Mesenteric fat pad (tissue), 1 donor: ENCODE measurements around the gene DCAF7. TPM values are rescaled to one million over a fixed set of nuclear protein-coding genes. Genes with fewer than 3 reads are reported as not detected.

Source experiments
- DNase-seq: peaks from one replicate; pipeline ENCODE4 v3.0.0-alpha.2; 2020; ENCODE audit warnings: low spot score
- total RNA-seq: library from RNA; stranded (reverse); fragmentation: NEBNext Ultra II Directional; extraction: Animal tissue kit (Norgen Biotek cat#: 25700); gene quantifications from one replicate; pipeline ENCODE4 v1.2.1, GENCODE V29; 2021
- donor health status: DM: yes; HTN: yes; CAD: no.

Gene DCAF7
- total RNA-seq, 1 donor from 2014 or later: 49.6 TPM

DNA sequence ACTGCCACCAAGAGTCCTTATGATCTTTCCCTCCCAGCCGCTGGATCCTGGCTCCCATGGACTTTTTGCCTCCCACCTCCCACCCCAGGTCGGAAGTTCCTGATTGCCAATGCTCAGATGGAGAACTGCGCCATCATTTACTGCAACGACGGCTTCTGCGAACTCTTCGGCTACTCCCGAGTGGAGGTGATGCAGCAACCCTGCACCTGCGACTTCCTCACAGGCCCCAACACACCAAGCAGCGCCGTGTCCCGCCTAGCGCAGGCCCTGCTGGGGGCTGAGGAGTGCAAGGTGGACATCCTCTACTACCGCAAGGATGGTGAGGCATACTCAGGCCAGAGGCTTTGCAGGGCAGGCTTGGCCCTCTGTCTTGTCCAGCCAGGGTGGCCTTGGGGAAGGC lies 26.2 kb upstream of the DCAF7 start:
- no peak for DNase-seq

DNA sequence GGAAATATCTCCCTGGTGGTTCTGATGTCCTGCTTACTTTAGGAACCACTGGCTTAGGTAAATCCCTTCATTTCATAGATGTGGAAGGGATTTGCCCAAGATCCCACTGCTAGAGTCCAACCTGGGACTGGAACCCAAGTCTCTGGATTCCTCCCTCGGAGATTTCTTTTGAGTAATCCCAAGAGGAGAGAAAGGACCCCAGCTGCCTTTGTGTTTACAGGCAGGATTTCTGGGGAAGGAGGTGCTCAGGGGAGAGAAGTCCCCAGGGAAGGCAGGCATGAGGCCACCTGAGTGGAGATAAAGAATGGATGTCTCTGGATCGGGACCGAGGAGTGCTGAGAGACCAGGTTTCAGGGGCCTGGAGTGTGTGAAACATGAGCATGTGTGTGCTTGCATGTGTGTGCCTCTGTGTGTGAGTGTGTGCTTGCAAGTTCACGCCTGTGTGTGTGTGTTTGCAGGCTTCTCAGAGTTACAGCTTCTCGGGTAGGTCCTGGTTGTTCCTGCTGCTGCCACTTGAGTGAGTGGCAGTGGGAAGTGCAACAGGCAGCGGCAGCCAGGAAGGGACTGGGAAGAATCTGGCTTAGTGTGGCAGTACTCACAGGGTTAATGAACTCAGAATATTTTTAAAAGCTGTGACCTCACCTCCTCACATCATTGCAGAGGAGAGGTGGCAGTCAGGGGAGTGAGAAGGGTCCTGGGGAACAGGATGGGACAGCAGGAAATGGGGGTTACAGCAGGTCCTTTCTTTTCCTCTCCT lies 24.9 kb upstream of the DCAF7 start:
- no peak for DNase-seq

DNA sequence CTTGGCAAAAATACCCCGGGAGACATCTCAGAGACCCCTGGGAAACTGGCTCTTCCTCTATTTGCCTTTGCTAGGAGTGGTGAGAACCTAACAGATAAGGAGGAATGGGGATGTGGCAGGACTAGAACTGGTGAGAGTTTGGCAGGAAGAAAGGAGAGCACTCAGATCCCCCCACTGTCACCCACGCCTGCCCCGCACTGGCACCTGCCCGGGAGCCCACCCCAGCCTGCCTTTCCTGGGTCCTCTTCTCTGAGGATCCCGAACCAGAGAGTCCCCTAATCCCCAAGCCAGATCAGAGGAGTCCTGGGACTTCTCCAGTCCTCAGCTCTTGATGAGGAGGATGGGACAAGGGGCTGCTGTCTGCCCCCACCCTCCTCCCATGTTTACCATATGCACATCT lies 23.4 kb upstream of the DCAF7 start:
- DNase-seq: no peak

DNA sequence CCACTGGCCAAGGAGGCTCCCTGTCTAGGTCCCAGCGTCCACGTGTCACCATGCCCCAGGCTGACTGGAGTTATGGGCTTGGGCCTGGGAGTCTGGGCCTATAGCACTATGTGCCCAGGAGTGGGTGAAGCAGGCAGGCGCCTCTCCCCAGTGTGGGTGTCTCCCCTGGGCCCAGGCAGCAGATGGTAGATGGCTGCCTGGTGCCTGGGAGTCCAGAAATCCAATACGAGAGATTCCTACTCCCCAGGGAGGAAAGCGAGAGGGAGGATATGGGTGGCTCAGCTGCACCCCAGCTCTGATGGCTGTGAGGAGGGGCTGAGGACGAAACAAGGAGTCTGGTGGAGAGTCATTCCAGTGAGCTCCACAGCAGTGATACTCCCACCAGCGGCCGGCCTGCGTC lies 22.1 kb upstream of the DCAF7 start:
- no peak for DNase-seq

DNA sequence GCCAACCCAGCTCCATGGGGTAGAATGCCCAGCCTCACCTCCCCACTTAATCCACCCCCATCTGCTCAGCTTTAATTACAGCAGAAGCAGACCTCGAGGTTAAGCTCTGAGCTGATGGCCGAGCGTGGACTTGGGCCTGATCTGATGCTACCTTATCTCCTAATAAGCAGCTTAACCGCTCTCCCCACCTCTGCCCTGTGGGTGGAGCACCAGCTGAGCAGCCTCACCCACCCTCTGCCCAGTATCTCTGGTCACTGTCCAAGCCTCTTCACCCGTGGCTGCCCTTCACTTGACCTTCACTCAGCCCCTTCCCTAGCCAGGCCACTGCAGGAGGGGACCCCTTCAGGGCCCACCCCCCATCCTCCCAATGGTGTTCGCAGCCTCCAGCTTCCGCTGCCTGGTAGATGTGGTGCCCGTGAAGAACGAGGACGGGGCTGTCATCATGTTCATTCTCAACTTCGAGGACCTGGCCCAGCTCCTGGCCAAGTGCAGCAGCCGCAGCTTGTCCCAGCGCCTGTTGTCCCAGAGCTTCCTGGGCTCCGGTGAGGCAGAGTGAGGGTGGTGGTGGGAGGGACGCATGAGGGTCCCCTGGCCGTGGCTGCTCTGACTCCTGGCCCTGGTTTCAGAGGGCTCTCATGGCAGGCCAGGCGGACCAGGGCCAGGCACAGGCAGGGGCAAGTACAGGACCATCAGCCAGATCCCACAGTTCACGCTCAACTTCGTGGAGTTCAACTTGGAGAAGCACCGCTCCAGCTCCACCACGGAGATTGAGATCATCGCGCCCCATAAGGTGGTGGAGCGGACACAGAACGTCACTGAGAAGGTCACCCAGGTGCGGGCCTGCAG lies 20.3 kb upstream of the DCAF7 start:
- no peak for DNase-seq

DNA sequence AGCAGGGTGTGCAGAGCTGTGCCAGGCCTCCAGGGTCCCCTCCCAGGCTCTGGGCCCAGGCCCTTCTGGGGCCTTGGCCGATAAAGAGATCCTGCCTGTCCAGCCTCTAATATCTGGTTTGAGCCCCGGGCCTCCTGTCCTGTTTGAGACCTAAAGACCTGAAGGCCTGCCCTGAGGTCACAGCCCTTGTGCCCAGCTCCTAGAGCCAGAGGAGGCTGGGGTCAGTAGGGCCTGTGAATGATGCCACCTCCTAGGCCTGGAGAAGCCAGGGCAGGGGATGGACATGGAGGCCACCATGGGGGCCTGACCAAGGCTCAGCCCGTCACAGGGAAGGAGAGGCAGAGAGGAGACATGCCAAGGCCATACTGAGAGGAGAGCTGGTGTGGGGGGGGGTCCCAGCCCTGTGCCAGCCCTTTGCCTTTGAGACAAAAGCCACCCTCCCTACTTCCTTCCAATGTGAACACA lies 19.7 kb upstream of the DCAF7 start:
- no peak for DNase-seq

DNA sequence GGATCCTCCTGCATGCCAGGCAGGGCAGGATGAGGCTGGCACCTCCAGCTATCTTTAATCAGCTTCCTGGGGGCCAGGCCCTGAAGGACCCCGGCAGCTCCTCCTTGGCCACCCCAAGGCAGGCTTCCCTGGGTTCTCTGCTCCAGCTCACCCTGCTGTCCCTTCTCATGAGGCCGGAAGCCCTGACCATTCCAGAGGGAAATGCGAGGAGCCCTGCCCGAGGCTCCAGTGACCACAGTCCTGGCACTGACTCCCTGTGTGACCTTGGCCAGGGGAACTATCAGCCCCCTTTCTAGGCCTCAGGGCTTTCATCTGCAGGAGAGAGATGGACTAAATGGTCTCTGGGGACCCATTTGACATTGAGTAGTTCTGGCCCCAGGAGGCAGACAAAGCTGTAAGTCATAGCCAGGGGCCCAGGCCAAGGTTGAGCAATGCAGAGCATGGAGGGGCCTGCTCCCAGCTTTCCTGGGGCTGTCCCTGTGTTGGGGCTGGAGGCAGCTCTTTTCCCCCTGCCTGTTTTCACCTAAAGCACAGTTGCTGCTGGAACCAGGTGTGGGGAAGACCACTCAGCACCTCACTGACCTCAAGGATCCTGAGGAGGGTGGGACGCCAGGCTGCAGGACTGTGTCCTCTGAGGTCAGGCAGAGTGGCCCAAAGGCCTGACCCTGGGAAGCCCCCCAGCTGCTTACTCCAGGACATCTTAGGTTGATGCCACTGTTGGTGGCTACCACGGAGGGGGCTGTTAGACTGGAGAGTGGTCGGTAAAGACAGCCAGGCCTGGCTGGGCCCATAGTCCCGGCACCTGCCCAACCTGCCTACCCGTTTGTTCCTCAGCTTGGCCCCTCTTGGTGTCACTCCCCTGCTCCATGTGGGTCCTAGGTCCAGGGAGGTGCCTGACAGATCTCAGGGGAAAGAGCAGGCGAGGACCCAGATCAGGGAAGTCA lies 19.0 kb upstream of the DCAF7 start:
- no peak for DNase-seq

DNA sequence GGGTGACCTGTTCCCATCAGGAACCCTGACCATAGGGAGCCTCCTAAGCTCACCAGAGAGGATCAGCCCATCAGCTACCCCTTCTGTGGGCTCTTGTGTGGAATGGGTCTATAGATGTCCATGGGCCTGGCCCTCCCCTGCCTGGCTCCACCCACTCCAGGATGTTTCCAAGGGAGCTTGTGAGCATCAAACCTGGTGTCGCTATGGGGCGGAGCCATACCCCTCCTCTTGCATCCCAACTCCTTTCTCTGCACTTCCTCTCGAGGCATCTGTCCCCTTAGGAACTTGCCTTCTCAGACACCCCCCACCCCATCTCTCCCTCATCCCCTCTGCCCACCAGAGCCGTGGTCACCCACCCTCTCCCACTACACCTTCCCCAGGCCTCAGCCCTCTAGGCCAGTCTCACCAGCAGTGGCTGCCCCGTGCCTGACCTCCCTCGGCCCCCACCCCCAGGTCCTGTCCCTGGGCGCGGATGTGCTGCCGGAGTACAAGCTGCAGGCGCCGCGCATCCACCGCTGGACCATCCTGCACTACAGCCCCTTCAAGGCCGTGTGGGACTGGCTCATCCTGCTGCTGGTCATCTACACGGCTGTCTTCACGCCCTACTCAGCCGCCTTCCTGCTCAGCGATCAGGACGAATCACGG lies 16.7 kb upstream of the DCAF7 start:
- no peak for DNase-seq

DNA sequence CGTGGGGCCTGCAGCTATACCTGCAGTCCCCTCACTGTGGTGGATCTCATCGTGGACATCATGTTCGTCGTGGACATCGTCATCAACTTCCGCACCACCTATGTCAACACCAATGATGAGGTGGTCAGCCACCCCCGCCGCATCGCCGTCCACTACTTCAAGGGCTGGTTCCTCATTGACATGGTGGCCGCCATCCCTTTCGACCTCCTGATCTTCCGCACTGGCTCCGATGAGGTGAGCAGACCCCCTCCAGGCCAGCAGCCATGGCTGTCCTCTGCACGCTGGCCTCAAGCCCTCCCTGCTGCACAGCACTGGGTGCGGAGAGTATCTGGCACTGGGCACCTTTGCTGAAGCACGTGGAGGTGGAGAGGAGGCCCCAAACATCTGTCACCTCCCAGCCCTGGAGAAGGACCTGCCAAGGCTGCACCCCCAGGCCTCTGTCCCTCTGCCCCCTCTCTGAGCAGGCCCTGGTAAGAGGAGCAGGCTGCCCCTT lies 16.2 kb upstream of the DCAF7 start:
- DNase-seq: no peak

DNA sequence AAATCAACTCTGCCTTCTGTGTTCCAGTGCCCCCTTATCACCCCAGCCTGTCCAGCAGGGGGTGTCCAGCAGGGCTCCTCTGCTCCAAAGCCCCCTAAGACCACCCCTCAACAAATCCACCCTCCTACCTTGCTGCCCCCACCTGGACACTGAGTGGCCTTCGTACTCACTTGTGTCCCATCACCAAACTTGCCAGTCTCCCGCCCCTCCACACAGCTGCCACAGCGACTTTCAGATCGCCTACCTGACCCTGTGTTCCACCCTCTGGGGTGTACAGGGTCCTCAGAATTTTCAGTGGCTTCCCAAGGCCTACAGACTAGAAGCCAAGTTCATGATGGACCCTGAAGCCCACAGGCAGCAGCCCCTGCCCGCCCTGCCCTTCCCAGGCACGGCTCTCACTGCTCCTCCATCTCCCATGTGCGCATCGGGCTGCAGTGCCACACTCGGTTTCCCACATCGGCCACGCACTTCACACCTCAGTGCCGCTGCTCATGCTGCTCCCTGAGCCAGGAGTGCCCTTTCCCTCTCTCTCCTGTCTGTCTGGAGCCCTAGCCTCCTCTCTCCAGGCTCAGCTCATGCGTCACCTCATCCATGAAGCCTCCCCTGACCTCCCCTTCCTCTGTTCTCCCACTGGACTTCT lies 15.3 kb upstream of the DCAF7 start:
- no peak for DNase-seq

DNA sequence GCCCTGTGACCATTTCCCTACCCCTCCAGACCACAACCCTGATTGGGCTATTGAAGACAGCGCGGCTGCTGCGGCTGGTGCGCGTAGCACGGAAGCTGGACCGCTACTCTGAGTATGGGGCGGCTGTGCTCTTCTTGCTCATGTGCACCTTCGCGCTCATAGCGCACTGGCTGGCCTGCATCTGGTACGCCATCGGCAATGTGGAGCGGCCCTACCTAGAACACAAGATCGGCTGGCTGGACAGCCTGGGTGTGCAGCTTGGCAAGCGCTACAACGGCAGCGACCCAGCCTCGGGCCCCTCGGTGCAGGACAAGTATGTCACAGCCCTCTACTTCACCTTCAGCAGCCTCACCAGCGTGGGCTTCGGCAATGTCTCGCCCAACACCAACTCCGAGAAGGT lies 14.6 kb upstream of the DCAF7 start:
- DNase-seq: no peak

DNA sequence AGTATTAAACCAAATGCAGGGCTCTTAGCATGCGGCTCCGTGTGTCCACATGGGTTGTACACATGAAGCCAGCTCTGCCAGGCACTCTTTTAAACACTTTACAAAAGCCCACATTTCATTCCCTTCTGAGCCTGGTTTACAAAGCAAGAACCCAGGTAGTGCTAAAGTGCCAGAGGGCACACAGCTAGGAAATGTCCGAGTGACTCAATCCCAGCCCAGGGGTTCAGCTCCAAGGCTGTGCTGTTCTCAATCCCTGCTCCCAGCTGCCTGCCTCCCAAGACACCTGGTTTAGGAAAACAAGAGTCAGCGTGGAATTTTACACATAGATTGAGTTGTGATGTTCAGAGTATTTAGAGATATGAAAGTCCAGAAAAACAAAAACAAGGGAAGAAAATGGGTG lies 13.3 kb upstream of the DCAF7 start:
- DNase-seq: no peak

DNA sequence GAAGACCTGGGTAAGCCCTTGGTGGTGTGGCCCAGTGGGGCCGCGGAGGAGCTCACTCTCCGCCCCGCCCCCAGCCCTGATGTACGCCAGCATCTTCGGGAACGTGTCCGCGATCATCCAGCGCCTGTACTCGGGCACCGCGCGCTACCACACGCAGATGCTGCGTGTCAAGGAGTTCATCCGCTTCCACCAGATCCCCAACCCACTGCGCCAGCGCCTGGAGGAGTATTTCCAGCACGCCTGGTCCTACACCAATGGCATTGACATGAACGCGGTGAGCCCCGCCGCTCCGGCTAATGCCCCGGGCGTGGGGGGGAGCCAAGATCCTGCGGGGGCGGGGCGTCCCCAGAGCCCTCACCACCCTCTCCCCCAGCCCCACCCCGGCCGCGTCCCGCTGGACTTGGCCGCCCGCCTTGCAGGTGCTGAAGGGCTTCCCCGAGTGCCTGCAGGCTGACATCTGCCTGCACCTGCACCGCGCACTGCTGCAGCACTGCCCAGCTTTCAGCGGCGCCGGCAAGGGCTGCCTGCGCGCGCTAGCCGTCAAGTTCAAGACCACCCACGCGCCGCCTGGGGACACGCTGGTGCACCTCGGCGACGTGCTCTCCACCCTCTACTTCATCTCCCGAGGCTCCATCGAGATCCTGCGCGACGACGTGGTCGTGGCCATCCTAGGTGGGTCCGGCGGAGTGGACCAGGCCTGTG lies 12.1 kb upstream of the DCAF7 start:
- peak; percentile 89 for DNase-seq

DNA sequence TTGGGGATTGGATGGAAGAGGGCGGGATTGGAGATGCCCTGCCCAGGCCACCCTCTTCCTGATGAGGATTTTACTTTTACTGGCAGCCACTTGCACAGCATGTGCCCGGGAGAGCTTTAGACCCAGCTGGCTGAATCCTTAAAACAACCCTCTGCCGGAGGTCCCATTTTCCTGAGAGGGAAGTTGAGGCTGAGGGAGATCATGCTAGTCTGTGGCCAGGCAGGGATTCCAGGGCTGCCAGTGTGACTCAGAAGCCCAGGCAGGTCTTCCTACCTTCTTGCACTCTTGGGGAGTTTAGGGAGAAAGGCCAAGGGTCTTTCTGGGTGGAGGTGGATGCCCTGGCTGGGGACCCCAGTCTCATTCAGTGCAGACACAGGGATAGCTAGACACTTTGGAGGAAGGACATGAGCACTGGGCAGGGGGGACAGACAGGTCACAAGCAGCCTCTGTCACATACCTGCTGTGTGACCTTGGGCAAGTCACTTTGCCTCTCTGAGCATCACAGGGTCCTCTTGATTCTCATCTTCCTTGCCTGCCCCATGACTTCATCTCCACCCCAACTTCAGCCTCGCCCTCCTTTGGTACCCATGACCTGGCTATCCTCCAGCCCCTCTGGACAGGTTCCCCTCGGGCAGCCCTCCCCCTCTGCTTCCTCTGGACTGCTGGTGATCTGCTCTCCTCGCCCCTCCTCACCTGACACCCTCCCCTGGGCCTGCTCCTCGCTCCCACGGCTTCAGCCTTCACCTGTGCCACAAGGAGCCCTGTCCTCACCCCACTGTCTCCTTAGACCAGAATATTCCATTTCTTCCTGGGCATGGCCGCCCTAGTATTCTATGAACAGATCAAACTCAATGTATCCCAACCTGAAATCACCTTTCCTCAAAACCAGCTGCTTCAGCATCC lies 11.3 kb upstream of the DCAF7 start:
- DNase-seq: peak; percentile 87

DNA sequence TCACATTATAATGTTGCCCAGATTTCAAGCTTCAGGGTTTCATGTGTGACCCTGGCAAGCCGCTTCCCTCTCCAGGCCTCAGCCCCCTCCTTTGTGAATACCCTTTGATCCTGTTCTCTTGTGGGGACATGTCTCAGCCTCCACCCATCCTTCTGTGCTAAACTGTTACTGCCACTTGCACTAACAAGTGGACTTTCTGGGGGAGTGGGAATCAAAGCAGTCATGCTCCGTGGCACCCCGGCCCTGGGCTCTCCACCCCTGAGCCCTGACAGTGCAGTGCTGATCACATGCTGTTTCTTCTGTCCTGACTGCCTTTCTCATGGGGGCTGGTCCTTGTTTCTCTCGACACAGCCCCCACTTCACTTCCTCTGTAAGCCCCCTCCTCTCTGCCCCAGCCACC lies 9.7 kb upstream of the DCAF7 start:
- peak; percentile 83 for DNase-seq

DNA sequence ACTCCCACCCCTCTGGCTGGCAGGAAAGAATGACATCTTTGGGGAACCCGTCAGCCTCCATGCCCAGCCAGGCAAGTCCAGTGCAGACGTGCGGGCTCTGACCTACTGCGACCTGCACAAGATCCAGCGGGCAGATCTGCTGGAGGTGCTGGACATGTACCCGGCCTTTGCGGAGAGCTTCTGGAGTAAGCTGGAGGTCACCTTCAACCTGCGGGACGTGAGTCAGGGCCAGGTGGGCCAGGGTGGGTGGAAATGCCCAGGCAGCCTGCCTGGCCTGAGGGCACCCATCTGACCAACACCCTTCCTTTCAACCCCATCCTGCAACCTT lies 8.1 kb upstream of the DCAF7 start:
- no peak for DNase-seq

DNA sequence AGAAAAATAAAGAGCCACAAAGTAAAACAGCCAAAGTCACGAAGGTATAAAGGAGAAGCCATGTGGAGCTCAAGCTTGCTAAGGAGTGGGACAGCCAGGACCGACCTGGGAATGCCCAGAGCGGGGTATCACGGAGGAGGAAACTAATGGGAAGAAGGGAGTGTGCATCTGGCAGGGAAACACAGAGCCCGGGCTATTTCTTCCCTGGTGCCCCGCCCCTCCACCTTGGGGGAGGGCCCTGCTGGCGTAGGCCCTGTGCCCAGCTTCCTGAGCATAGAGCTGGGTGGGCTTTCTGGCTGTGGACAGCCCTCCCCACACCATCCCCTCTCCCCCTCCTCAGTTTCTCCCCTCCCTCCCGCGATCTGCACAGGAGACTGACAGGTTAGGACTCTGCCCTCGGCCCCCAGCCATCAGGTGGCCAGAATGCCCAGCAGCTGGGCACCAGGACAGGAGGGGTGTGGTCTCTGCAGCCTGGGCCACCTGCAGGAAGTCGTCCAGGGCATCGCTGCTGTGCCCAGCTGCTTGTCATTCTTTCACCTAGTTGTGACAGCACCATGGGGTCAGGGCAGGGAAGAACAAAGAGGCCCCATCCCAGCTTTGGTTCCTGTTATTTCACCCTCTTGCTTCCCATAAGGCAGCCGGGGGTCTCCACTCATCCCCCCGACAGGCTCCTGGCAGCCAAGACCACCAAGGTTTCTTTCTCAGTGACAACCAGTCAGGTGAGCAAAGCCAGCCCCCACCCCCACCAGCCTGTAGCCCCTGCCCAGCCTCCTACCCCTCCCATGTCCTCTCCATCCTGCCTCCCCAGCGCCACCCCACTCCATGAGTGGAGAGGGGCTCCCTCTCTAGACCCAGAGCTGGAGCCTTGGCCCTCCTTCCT lies 7.1 kb upstream of the DCAF7 start:
- peak; percentile 55 for DNase-seq
